Common myeloid progenitor, CD34-positive (primary cell): ENCODE results near the gene TENM3.

Experiments
- CTCF ChIA-PET: fragments of 350-600 bp; sonication (Branson Sonifier 250); formaldehyde crosslinking; loops from one replicate; lab custom pipeline; 2021; ENCODE audit warnings: antibody characterized with exemption; lab: Charles Lee
- POLR2A ChIA-PET: fragments of 350-600 bp; sonication (Branson Sonifier 250); formaldehyde crosslinking; loops from one replicate; lab custom pipeline; 2021; ENCODE audit warnings: antibody characterized with exemption; lab: Charles Lee
- DNase-seq, 3 donors: peaks; one replicate each; pipeline versions ENCODE4 v3.0.0 to v3.0.0-alpha.2; 2013
- H3K27ac ChIP-seq, 2 experiments: 1 replicate in 1 of 2; 2 replicates in 1 of 2; pipeline ENCODE4 v1.7.0; 2013; ENCODE audit warnings: inconsistent platforms in 2 of 2, low read length in 2 of 2, mild to moderate bottlenecking in 2 of 2, low read depth in 1 of 2, moderate library complexity in 1 of 2; ENCODE audit not compliant: severe bottlenecking in 2 of 2, insufficient read depth in 1 of 2, poor library complexity in 1 of 2
- H3K27me3 ChIP-seq, 5 experiments: replicated peaks in 2 of 5; 1 replicate in 3 of 5; 2 replicates in 2 of 5; pipeline versions ENCODE4 v1.6.1 to v1.7.0; 2013; ENCODE audit warnings: low read length in 4 of 5, mild to moderate bottlenecking in 2 of 5, moderate library complexity in 2 of 5, inconsistent platforms in 1 of 5; ENCODE audit not compliant: insufficient read depth in 5 of 5, control insufficient read depth in 4 of 5
- H3K36me3 ChIP-seq, 4 experiments: 1 replicate in 2 of 4; 2 replicates in 2 of 4; pipeline versions ENCODE4 v1.6.1 to v1.7.0; 2013; ENCODE audit warnings: low read length in 3 of 4, control low read depth in 1 of 4, mild to moderate bottlenecking in 1 of 4; ENCODE audit not compliant: control insufficient read depth in 4 of 4, insufficient read depth in 4 of 4
- H3K4me1 ChIP-seq, 4 experiments: 1 replicate in 3 of 4; 2 replicates in 1 of 4; pipeline versions ENCODE4 v1.6.1 to v1.7.1; 2013; ENCODE audit warnings: low read length in 3 of 4, mild to moderate bottlenecking in 3 of 4, control low read depth in 1 of 4, inconsistent platforms in 1 of 4, moderate library complexity in 1 of 4; ENCODE audit not compliant: control insufficient read depth in 4 of 4, insufficient read depth in 4 of 4; ENCODE audit errors: control extremely low read depth in 1 of 4
- H3K4me3 ChIP-seq, 7 experiments: 1 replicate in 4 of 7; 2 replicates in 3 of 7; pipeline versions ENCODE4 v1.5.1 to v1.7.0; 2013; ENCODE audit warnings: mild to moderate bottlenecking in 7 of 7, low read length in 6 of 7, moderate library complexity in 6 of 7, inconsistent platforms in 2 of 7, low read depth in 2 of 7, control low read depth in 1 of 7; ENCODE audit not compliant: insufficient read depth in 4 of 7, control insufficient read depth in 1 of 7; ENCODE audit errors: extremely low read depth in 1 of 7
- H3K9me3 ChIP-seq, 5 experiments: 1 replicate in 4 of 5; 2 replicates in 1 of 5; pipeline versions ENCODE4 v1.6.1 to v1.7.1; 2013; ENCODE audit warnings: low read length in 4 of 5, mild to moderate bottlenecking in 2 of 5, inconsistent platforms in 1 of 5, low read depth in 1 of 5, moderate library complexity in 1 of 5; ENCODE audit not compliant: control insufficient read depth in 4 of 5, insufficient read depth in 2 of 5; ENCODE audit errors: control extremely low read depth in 1 of 5
- WGBS: methylation state at CpG from one replicate; pipeline ENCODE4 v1.1.5; 2013; ENCODE audit not compliant: insufficient coverage; 5-methylcytosine and 5-hydroxymethylcytosine counted together

TENM3 gene

GRCh38 chr4:182264139-182264752 lies 21.0 kb downstream of the TENM3 start:
- no peak overlapping the region for H3K4me3 ChIP-seq
- H3K27ac ChIP-seq: no peak overlapping the region
- no peaks in the 10 kb centered on the region for H3K36me3 ChIP-seq
- POLR2A ChIA-PET: no interaction called here
- CTCF ChIA-PET: interaction anchor here (0.7 kb wide), 1 partner anchor 27 kb away, joined by 4 read pairs; no protein-coding TSS in a partner anchor
- 87% methylated on average over 12 of the region's 13 CpGs for WGBS
- no peaks in the 10 kb centered on the region for H3K27me3 ChIP-seq
- DNase-seq: no peak
- H3K4me1 ChIP-seq: no peaks in the 10 kb centered on the region
- peaks cover 0 to 4% (median 0%) of the 10 kb centered on the region in 5 experiments for H3K9me3 ChIP-seq

- POLR2A ChIA-PET: no interaction called here
- 77% methylated on average over 2 of the region's 3 CpGs for WGBS
- Histone ChIP-seq H3K36me3 (no peaks in the 10 kb centered on the region), H3K4me3 (no peak overlapping the region), H3K27me3 (no peaks in the 10 kb centered on the region), H3K4me1 (no peaks in the 10 kb centered on the region), H3K9me3 (peaks cover 0 to 4% (median 0%) of the 10 kb centered on the region in 5 experiments), H3K27ac (no peak overlapping the region)
- no peak for DNase-seq
- CTCF ChIA-PET: no interaction called here
Observed at GRCh38 chr4:182265881-182266280, 22.7 kb downstream of the TENM3 start.

DNA sequence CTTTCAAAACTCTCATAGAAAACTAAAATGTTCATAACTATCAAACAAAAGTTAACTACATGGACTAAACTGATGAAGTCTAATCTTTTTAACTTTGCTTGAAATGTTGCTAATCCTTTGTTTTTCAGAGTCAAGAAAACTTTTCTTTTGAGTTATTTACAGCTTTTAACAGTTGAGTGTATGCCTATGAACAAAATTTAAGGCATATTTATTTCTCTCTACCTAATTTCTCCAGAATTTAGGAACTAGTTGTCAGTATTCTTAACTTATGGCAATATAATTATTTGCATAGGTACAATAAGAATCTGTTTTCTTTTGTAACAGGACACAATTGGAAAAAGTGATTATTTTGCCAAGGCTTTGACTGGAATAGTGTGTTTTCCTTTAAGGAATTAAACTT lies 23.8 kb downstream of the TENM3 start:
- no peaks in the 10 kb centered on the region for H3K4me1 ChIP-seq
- peaks cover 0 to 4% (median 0%) of the 10 kb centered on the region in 5 experiments for H3K9me3 ChIP-seq
- H3K27me3 ChIP-seq: no peaks in the 10 kb centered on the region
- CTCF ChIA-PET: no interaction called here
- no peak overlapping the region for H3K27ac ChIP-seq
- no peaks in the 10 kb centered on the region for H3K36me3 ChIP-seq
- POLR2A ChIA-PET: no interaction called here
- DNase-seq: no peak
- no peak overlapping the region for H3K4me3 ChIP-seq

GRCh38 chr4:182268966-182269365 lies 25.8 kb downstream of the TENM3 start:
- no peaks in the 10 kb centered on the region for H3K4me1 ChIP-seq
- no peak for DNase-seq
- H3K27me3 ChIP-seq: no peaks in the 10 kb centered on the region
- no peak overlapping the region for H3K27ac ChIP-seq
- H3K9me3 ChIP-seq: peaks cover 0 to 4% (median 0%) of the 10 kb centered on the region in 5 experiments
- no CpG with 5 or more reads among the region's 3 CpGs for WGBS
- ChIA-PET CTCF (no interaction called here), POLR2A (interaction anchor here (0.6 kb wide), 1 partner anchor 508 kb away, joined by 4 read pairs; no protein-coding TSS in a partner anchor)
- no peak overlapping the region for H3K4me3 ChIP-seq
- H3K36me3 ChIP-seq: no peaks in the 10 kb centered on the region

DNA sequence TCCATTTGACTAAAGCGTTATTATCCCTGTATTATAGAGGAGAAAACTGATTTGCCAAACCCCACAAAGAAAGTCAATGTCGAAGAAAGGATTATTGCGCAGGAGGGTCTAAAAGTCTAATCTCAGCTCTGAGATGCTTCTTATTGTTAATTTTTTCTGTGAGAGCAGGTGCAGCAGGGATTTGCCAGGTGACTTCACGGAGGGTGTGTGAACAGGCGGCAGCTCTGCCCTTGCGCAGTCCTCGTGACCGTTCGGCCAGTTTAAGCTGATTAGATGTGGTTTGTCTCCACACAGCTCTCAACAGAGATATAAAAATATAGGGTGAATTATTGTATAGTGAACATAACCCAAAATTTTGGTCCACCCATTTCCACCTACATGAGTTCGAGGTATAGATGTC lies 28.5 kb downstream of the TENM3 start:
- WGBS: no CpG with 5 or more reads among the region's 10 CpGs
- H3K36me3 ChIP-seq: no peaks in the 10 kb centered on the region
- H3K4me3 ChIP-seq: no peak overlapping the region
- peaks cover 0 to 4% (median 0%) of the 10 kb centered on the region in 5 experiments for H3K9me3 ChIP-seq
- H3K27me3 ChIP-seq: no peaks in the 10 kb centered on the region
- POLR2A ChIA-PET: no interaction called here
- CTCF ChIA-PET: no interaction called here
- H3K27ac ChIP-seq: no peak overlapping the region
- H3K4me1 ChIP-seq: no peaks in the 10 kb centered on the region
- DNase-seq: no peak

DNA sequence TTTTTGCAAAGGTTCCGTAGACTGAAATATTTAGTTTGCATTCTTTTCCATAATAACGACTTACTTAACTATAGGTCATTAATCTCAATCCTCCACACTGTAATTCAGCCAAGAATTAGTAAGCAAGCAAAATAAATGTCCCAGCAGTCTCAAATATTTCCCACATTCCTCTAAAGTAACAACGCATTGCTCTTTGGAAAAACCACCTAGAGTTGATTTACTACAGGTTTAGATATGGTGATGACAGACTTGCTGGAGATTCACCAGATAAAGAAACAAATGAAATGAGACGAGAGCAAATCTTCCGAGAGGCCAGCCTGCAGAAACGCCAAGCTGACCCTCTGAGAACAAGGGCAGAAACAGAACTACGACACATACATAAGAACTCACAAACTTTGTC lies 28.9 kb downstream of the TENM3 start:
- 100% methylated on average over 2 of the region's 7 CpGs for WGBS
- CTCF ChIA-PET: no interaction called here

DNA sequence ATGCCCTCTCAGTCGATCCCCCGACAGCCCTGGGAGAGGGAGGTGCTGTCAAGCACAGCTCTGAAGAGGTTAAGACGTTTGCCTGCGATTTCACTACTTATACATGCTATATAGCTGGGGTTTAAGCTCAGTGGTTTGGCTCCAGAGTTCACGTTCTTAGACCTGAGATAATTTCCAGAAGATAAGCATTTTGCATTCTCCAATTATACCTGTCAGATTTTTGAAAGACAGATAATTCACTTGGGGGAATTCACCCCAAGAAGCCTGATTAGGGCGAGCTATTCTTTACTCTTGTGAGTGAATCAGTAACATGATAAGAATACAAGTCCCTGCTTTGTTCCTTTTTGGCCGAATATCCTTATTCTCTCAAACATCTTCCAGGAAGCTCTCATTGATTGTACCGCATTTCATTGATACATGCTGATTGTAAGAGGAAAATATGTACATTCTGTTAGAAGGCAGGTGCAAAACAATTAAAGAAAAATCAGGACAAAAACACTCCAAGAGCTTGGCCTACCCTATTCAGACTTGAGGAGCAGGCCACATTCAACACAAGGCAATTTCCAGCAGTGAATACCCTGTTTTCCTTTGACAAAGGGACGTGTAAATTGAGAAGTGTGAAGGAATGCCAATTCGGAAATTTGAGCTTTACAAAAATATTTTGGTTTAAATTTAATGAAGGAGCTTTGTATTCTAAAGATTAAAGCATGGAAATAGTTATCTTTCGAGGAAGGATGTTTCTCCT lies 30.2 kb downstream of the TENM3 start:
- 76% methylated on average over 5 of the region's 11 CpGs for WGBS

More for the DNA sequence above, 28.9 kb downstream of the TENM3 start:
- POLR2A ChIA-PET: no interaction called here
- H3K9me3 ChIP-seq: peaks cover 0 to 4% (median 0%) of the 10 kb centered on the region in 5 experiments
- no peak overlapping the region for H3K27ac ChIP-seq
- DNase-seq: no peak
- H3K4me3 ChIP-seq: no peak overlapping the region
- no peaks in the 10 kb centered on the region for H3K36me3 ChIP-seq
- no peaks in the 10 kb centered on the region for H3K4me1 ChIP-seq
- H3K27me3 ChIP-seq: no peaks in the 10 kb centered on the region

More for the DNA sequence above, 30.2 kb downstream of the TENM3 start:
- no peaks in the 10 kb centered on the region for H3K9me3 ChIP-seq
- H3K27me3 ChIP-seq: no peaks in the 10 kb centered on the region
- no peak for DNase-seq
- H3K4me1 ChIP-seq: no peaks in the 10 kb centered on the region
- no peak overlapping the region for H3K4me3 ChIP-seq
- ChIA-PET POLR2A (no interaction called here), CTCF (no interaction called here)
- no peaks in the 10 kb centered on the region for H3K36me3 ChIP-seq
- H3K27ac ChIP-seq: no peak overlapping the region
